Measurements from ENCODE around the gene SUV39H1. TPM values are rescaled to one million over a fixed set of nuclear protein-coding genes. Genes with fewer than 3 reads are reported as not detected.

SUV39H1 gene
- total and polyA plus RNA-seq, 9 of the 15 experiments (the other 6 are each of a cell fraction or from before 2014, with no cell fraction given) = 4.7 to 34.7 (median 17.9) TPM

DNA sequence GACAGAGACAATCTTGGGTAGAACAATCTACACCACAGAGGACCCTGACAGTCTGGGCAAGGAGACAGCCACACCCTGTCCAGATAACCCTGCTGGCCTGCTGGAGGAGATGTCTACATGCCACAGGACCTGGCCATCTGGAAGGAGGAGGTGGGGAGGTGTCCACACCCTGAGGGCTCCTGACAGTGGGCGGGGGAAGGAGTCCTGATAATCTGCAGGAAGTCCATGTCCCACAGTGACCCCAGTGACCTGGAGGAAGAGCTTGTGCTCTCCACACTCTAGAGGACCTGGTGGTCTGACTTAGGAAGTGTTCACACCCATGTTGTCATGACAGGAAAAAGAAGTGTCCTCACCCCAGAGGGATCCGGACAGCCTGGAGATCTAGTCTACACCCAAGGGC, 5.5 kb downstream of the SUV39H1 start (continued):
- TF ChIP-seq RERE (CRISPR knock-in tag; IDR thresholded peaks at IDR 0.05; ENCODE audit: borderline replicate concordance) = no peak
- peak; percentile 64 for TF ChIP-seq ARID1B (IDR thresholded peaks at IDR 0.05)
- TF ChIP-seq CTBP1 (IDR thresholded peaks at IDR 0.05; ENCODE audit: borderline replicate concordance) = peak; percentile 60; the same call in 1 of the 2 replicates
- TF ChIP-seq FOSL1 (tag; conservative IDR thresholded peaks at IDR 0.05) = no peak
- TF ChIP-seq, protein P1, sequence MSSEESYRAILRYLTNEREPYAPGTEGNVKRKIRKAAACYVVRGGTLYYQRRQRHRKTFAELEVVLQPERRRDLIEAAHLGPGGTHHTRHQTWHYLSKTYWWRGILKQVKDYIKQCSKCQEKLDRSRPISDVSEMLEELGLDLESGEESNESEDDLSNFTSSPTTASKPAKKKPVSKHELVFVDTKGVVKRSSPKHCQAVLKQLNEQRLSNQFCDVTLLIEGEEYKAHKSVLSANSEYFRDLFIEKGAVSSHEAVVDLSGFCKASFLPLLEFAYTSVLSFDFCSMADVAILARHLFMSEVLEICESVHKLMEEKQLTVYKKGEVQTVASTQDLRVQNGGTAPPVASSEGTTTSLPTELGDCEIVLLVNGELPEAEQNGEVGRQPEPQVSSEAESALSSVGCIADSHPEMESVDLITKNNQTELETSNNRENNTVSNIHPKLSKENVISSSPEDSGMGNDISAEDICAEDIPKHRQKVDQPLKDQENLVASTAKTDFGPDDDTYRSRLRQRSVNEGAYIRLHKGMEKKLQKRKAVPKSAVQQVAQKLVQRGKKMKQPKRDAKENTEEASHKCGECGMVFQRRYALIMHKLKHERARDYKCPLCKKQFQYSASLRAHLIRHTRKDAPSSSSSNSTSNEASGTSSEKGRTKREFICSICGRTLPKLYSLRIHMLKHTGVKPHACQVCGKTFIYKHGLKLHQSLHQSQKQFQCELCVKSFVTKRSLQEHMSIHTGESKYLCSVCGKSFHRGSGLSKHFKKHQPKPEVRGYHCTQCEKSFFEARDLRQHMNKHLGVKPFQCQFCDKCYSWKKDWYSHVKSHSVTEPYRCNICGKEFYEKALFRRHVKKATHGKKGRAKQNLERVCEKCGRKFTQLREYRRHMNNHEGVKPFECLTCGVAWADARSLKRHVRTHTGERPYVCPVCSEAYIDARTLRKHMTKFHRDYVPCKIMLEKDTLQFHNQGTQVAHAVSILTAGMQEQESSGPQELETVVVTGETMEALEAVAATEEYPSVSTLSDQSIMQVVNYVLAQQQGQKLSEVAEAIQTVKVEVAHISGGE (CRISPR knock-in tag; IDR thresholded peaks at IDR 0.05) = peak in 1 of 3 experiments; percentile 35; a peak in 1 of 6 replicates
- TF ChIP-seq PRPF4 (IDR thresholded peaks at IDR 0.05; ENCODE audit: insufficient read depth, low read depth, low read length, poor library complexity, severe bottlenecking) = no peak
- no peak for TF ChIP-seq NFE2 (IDR thresholded peaks at IDR 0.05; ENCODE audit: low read depth)
- TF ChIP-seq, protein P2, sequence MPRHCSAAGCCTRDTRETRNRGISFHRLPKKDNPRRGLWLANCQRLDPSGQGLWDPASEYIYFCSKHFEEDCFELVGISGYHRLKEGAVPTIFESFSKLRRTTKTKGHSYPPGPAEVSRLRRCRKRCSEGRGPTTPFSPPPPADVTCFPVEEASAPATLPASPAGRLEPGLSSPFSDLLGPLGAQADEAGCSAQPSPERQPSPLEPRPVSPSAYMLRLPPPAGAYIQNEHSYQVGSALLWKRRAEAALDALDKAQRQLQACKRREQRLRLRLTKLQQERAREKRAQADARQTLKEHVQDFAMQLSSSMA (CRISPR knock-in tag; IDR thresholded peaks at IDR 0.05) = no peak
- no peak for TF ChIP-seq GTF2E2 (tag; IDR thresholded peaks at IDR 0.05)
- TF ChIP-seq, protein P3, sequence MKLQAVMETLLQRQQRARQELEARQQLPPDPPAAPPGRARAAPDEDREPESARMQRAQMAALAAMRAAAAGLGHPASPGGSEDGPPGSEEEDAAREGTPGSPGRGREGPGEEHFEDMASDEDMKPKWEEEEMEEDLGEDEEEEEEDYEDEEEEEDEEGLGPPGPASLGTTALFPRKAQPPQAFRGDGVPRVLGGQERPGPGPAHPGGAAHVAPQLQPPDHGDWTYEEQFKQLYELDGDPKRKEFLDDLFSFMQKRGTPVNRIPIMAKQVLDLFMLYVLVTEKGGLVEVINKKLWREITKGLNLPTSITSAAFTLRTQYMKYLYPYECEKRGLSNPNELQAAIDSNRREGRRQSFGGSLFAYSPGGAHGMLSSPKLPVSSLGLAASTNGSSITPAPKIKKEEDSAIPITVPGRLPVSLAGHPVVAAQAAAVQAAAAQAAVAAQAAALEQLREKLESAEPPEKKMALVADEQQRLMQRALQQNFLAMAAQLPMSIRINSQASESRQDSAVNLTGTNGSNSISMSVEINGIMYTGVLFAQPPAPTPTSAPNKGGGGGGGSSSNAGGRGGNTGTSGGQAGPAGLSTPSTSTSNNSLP (IDR thresholded peaks at IDR 0.05; ENCODE audit: borderline replicate concordance, low read depth, low read length) = no peak
- TF ChIP-seq ZNF274 (IDR thresholded peaks at IDR 0.05; ENCODE audit: borderline replicate concordance, low read depth, low read length) = no peak
- no peak for TF ChIP-seq MAFK (IDR thresholded peaks at IDR 0.05; ENCODE audit: low read length)
- peak; percentile 42; the same call in 1 of the 2 replicates for TF ChIP-seq KLF16 (IDR thresholded peaks at IDR 0.05)
- 0 out of 2 replicates have a peak, but pooled peaks have one; percentile 25 for TF ChIP-seq DPF2 (IDR thresholded peaks at IDR 0.05)
- no peak for TF ChIP-seq BRD4 (IDR thresholded peaks at IDR 0.05)

All from K562 (cell line).